HepG2 (cell line): ENCODE measurements around the gene CAPN13.

ENCODE experiments used
- HMG20B ChIP-seq: conservative IDR thresholded peaks from 2 replicates; pipeline ENCODE4 v1.6.1; 2016; ENCODE audit warnings: missing genetic modification reagents, missing compliant biosample characterization
- TF ChIP-seq, protein P1 (sequence below), 2 experiments: fragments of 450-650 bp in 1 of 2; sonication (generic) in 1 of 2; formaldehyde crosslinking in 1 of 2; IDR thresholded peaks; 2 replicates each; pipeline versions ENCODE4 v1.6.1 to v1.8.0; 2016 to 2022; ENCODE audit warnings: antibody characterized with exemption in 1 of 2, mild to moderate bottlenecking in 1 of 2, missing genetic modification reagents in 1 of 2

DNA sequence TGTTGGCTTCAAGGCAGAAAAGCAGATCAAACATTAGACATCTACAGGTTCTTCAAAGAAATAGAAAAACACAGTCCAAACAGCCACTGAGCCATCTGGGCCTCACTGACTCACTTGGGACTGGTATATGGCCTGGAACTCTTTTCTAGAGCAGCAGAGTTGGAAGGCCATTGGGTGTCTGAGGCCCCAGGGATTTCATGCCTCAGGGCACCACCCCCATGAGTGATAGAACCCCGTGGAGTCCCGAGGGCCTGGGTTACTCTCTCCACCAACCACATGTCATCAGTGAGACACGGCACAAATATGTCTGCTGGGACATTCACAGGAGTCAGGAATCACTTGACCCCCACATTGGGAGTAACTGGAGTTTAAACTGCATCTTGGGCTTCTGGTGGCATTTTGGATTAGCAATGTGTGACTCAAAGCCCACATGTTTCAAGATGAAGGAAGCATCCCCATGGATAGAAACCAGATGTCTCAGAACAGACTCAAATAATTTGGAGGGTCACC, 44.0 kb downstream of the CAPN13 start:
- no peak for TF ChIP-seq HMG20B (CRISPR knock-in tag)
- TF ChIP-seq, protein P1, sequence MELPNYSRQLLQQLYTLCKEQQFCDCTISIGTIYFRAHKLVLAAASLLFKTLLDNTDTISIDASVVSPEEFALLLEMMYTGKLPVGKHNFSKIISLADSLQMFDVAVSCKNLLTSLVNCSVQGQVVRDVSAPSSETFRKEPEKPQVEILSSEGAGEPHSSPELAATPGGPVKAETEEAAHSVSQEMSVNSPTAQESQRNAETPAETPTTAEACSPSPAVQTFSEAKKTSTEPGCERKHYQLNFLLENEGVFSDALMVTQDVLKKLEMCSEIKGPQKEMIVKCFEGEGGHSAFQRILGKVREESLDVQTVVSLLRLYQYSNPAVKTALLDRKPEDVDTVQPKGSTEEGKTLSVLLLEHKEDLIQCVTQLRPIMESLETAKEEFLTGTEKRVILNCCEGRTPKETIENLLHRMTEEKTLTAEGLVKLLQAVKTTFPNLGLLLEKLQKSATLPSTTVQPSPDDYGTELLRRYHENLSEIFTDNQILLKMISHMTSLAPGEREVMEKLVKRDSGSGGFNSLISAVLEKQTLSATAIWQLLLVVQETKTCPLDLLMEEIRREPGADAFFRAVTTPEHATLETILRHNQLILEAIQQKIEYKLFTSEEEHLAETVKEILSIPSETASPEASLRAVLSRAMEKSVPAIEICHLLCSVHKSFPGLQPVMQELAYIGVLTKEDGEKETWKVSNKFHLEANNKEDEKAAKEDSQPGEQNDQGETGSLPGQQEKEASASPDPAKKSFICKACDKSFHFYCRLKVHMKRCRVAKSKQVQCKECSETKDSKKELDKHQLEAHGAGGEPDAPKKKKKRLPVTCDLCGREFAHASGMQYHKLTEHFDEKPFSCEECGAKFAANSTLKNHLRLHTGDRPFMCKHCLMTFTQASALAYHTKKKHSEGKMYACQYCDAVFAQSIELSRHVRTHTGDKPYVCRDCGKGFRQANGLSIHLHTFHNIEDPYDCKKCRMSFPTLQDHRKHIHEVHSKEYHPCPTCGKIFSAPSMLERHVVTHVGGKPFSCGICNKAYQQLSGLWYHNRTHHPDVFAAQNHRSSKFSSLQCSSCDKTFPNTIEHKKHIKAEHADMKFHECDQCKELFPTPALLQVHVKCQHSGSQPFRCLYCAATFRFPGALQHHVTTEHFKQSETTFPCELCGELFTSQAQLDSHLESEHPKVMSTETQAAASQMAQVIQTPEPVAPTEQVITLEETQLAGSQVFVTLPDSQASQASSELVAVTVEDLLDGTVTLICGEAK (IDR thresholded peaks at IDR 0.05) = no peak
- TF ChIP-seq, protein P1 (CRISPR knock-in tag; IDR thresholded peaks at IDR 0.05) = no peak
